Gastrocnemius medialis (tissue), 4 donors: ENCODE data around the gene SORL1.

ENCODE experiments used
- CTCF ChIP-seq, 5 experiments: fragments of 450-650 bp in 3 of 5; fragments of 200-600 bp in 2 of 5; sonication (generic) in 2 of 5; IDR thresholded peaks in 4 of 5; conservative IDR thresholded peaks in 1 of 5; 1 replicate in 4 of 5; 2 replicates in 1 of 5; pipeline ENCODE4 v1.5.1; 2016 to 2019; ENCODE audit warnings: antibody characterized with exemption in 5 of 5, mild to moderate bottlenecking in 3 of 5, moderate library complexity in 3 of 5
- POLR2A ChIP-seq, 2 donors: fragments of 450-650 bp; IDR thresholded peaks; one replicate each; pipeline ENCODE4 v1.6.1; 2017; ENCODE audit warnings: antibody characterized with exemption in 2 of 2, mild to moderate bottlenecking in 2 of 2, moderate library complexity in 2 of 2

DNA sequence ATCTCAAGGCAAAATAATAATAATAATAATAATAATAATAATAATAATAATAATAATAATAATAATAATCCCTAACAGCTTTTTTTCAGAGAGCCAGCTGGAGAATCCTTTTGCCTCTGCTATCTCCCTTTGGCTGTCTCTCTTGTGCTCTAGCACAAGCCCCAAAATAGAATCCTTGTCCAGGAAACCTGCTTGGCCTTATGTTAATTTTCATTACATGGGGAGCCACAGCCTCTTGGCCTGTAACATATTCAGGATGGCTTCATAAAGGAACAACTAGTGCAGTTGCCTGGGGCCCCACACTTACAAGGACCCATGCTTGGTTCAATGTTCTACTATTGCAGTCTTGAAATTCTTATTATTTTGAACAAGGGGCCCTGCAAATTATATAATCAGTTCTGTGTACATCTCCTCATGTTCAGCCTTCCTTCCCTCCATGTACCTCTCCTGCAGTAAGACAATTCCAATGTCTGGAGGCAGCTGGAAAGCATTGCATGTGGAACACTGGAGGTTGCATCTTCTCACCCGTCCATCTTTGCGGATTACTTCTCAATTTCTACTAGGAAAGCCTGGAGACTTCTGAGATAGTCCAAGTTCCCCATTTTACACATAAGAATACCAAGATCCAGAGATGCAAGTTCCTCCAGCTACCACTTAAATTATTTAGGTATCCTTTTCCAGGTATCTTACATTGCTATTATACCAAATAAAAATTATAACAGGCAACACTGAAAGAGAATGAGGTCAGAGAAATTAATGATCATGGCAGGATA is 37.8 kb upstream of the SORL1 start:
- TF ChIP-seq CTCF (IDR thresholded peaks at IDR 0.05 in 4 of 5, conservative IDR thresholded peaks at IDR 0.05 in 1 of 5) (no peak), POLR2A (IDR thresholded peaks at IDR 0.05) (no peak)
